Osteoblast (primary cell): ENCODE data around the gene RPL31. TPM values are rescaled to one million over a fixed set of nuclear protein-coding genes. Genes with fewer than 3 reads are reported as not detected.

ENCODE experiments used
- DNase-seq: peaks from one replicate; pipeline ENCODE4 v3.0.0; 2011; ENCODE audit warnings: low spot score, mixed read lengths; ENCODE audit not compliant: insufficient read length; ENCODE audit errors: missing footprints
- H2AFZ ChIP-seq: 2 replicates; pipeline ENCODE4 v1.6.0; 2011; ENCODE audit warnings: mild to moderate bottlenecking, low read length
- H3K27ac ChIP-seq: 2 replicates; pipeline ENCODE4 v1.5.1; 2011; ENCODE audit warnings: mild to moderate bottlenecking, low read depth, low read length, moderate library complexity
- H3K27me3 ChIP-seq: 2 replicates; pipeline ENCODE4 v1.6.0; 2012; ENCODE audit warnings: mild to moderate bottlenecking, control low read depth, inconsistent platforms, low read length, moderate library complexity; ENCODE audit not compliant: insufficient read depth
- H3K36me3 ChIP-seq: 2 replicates; pipeline ENCODE4 v1.5.1; 2011; ENCODE audit warnings: mild to moderate bottlenecking, low read length, control low read depth, moderate library complexity; ENCODE audit not compliant: insufficient read depth
- H3K4me1 ChIP-seq: 2 replicates; pipeline ENCODE4 v1.5.1; 2011; ENCODE audit warnings: mild to moderate bottlenecking, low read length, control low read depth, moderate library complexity; ENCODE audit not compliant: insufficient read depth
- H3K4me2 ChIP-seq: 2 replicates; pipeline ENCODE4 v1.6.0; 2011; ENCODE audit warnings: mild to moderate bottlenecking, low read length; ENCODE audit not compliant: insufficient read depth
- H3K4me3 ChIP-seq: fragments of 200-600 bp; sonication (generic); 3 replicates; pipeline ENCODE4 v1.5.1; 2012; ENCODE audit warnings: mild to moderate bottlenecking, low read length, inconsistent platforms; ENCODE audit not compliant: insufficient read depth
- H3K79me2 ChIP-seq: 2 replicates; pipeline ENCODE4 v1.6.0; 2012; ENCODE audit warnings: mild to moderate bottlenecking, low read length, control low read depth, inconsistent platforms; ENCODE audit not compliant: insufficient read depth
- H3K9me3 ChIP-seq: 2 replicates; pipeline ENCODE4 v1.5.1; 2011; ENCODE audit warnings: low read depth, low read length, control low read depth
- H4K20me1 ChIP-seq: 2 replicates; pipeline ENCODE4 v1.6.0; 2012; ENCODE audit warnings: mild to moderate bottlenecking, low read length, control low read depth; ENCODE audit not compliant: insufficient read depth
- CTCF ChIP-seq: IDR thresholded peaks from 2 replicates; pipeline ENCODE4 v1.5.1; 2011; ENCODE audit warnings: mild to moderate bottlenecking, low read depth, low read length, moderate library complexity; ENCODE audit errors: extremely low read depth
- total RNA-seq: library from RNA; depleted of rRNA; stranded (reverse); fragments of >200 nt; gene quantifications from 2 replicates; pipeline ENCODE4 v1.2.3, GENCODE V29; 2012

Gene RPL31
- total RNA-seq, 1 donor = 760 TPM

GRCh38 chr2:100960688-100961087, 41.4 kb upstream of the RPL31 start:
- Histone ChIP-seq H2AFZ (no peak overlapping the region), H3K4me3 (no peak overlapping the region), H3K4me2 (no peak overlapping the region), H3K4me1 (peaks cover 21% of the 10 kb centered on the region), H3K27me3 (peaks cover 5% of the 10 kb centered on the region), H3K36me3 (no peaks in the 10 kb centered on the region), H3K27ac (no peak overlapping the region), H3K9me3 (no peaks in the 10 kb centered on the region), H4K20me1 (no peaks in the 10 kb centered on the region), H3K79me2 (no peaks in the 10 kb centered on the region)
- no peak for DNase-seq
- no peak for TF ChIP-seq CTCF

- Histone ChIP-seq H2AFZ (no peak overlapping the region), H3K79me2 (no peaks in the 10 kb centered on the region), H3K4me2 (no peak overlapping the region), H3K36me3 (no peaks in the 10 kb centered on the region), H3K27ac (no peak overlapping the region), H3K4me3 (no peak overlapping the region), H4K20me1 (no peaks in the 10 kb centered on the region), H3K4me1 (peaks cover 21% of the 10 kb centered on the region), H3K27me3 (peaks cover 5% of the 10 kb centered on the region), H3K9me3 (no peaks in the 10 kb centered on the region)
- no peak for TF ChIP-seq CTCF
- no peak for DNase-seq
These were observed 39.6 kb upstream of the RPL31 start for GRCh38 chr2:100962366-100963025.

DNA sequence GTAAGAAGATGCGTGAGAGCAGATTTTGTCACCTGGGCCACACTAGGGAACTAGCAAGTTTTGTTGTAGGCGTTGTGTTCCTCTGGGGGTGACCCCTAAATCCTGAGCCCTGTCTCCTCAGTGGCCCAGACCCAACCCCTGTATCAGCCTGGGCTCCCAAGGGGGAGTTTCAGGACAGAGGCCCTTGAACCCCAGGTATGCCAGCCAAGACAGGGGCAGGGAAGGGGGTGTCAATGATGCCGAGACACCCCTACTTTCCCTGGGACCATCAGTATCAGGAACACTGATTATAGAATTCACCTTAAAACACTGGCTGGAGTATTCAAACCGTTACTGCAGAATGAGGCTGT, 39.1 kb upstream of the RPL31 start:
- H3K4me3 ChIP-seq = no peak overlapping the region
- no peak overlapping the region for H2AFZ ChIP-seq
- H3K27me3 ChIP-seq = peaks cover 5% of the 10 kb centered on the region
- H3K27ac ChIP-seq = no peak overlapping the region
- H3K79me2 ChIP-seq = no peaks in the 10 kb centered on the region
- H3K9me3 ChIP-seq = no peaks in the 10 kb centered on the region
- no peak overlapping the region for H3K4me2 ChIP-seq
- TF ChIP-seq CTCF = no peak
- no peaks in the 10 kb centered on the region for H4K20me1 ChIP-seq
- DNase-seq = no peak
- peaks cover 17% of the 10 kb centered on the region for H3K4me1 ChIP-seq
- H3K36me3 ChIP-seq = no peaks in the 10 kb centered on the region

DNA sequence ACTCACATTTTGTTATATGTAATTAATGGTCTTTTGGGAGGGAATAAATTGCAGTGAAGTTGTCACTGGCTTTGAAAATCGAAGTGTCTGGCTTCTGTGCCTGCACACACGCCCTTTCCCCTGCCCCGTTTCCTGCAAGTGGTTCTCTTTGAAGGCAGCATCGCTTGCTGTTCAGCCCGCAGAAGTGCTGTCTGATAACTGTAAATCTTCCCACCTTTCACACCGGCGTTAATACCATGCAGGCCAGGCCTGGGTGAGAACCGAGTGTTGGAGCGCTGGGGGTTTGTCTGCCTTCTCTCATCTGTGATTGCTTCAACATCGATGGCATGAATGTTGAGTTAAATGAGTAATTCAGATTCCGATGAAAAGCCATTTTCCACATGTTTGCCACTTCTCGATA, 37.9 kb upstream of the RPL31 start:
- H3K79me2 ChIP-seq = no peaks in the 10 kb centered on the region
- H3K9me3 ChIP-seq = no peaks in the 10 kb centered on the region
- H3K27ac ChIP-seq = no peak overlapping the region
- TF ChIP-seq CTCF = no peak
- no peak overlapping the region for H3K4me2 ChIP-seq
- peaks cover 5% of the 10 kb centered on the region for H3K27me3 ChIP-seq
- no peaks in the 10 kb centered on the region for H3K36me3 ChIP-seq
- H4K20me1 ChIP-seq = no peaks in the 10 kb centered on the region
- peaks cover 6% of the 10 kb centered on the region for H3K4me1 ChIP-seq
- DNase-seq = no peak
- H3K4me3 ChIP-seq = no peak overlapping the region
- no peak overlapping the region for H2AFZ ChIP-seq
